ENCODE results near the gene PDHA1. TPM values are rescaled to one million over a fixed set of nuclear protein-coding genes. Genes with fewer than 3 reads are reported as not detected.

PDHA1 gene
- total RNA-seq, 4 donors from 2014 or later: 55.3 to 163 (median 73.9) TPM

DNA sequence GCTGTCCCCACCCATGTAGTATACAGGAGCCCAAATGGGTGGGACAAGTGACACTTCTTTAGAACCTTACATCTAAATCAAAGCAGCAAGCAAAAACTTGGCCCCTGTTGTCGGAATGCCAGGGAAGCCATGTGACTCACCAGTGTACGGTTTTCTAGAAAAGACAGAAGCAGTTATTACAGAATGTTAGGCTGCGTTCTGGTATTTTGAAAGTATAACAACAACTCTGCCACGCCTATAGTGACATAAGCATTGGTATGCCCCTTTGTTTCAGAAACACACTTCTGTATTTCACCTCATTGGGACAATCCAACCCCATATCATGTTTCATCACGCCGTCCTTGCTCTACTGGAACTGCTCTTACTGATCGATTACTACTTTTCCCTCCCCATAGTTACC is 14.8 kb downstream of the PDHA1 start:
- TF ChIP-seq, protein P1, sequence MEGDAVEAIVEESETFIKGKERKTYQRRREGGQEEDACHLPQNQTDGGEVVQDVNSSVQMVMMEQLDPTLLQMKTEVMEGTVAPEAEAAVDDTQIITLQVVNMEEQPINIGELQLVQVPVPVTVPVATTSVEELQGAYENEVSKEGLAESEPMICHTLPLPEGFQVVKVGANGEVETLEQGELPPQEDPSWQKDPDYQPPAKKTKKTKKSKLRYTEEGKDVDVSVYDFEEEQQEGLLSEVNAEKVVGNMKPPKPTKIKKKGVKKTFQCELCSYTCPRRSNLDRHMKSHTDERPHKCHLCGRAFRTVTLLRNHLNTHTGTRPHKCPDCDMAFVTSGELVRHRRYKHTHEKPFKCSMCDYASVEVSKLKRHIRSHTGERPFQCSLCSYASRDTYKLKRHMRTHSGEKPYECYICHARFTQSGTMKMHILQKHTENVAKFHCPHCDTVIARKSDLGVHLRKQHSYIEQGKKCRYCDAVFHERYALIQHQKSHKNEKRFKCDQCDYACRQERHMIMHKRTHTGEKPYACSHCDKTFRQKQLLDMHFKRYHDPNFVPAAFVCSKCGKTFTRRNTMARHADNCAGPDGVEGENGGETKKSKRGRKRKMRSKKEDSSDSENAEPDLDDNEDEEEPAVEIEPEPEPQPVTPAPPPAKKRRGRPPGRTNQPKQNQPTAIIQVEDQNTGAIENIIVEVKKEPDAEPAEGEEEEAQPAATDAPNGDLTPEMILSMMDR (IDR thresholded peaks at IDR 0.05; ENCODE audit: low read depth): no peak

GRCh38 chrX:19360903-19361302 is 17.2 kb downstream of the PDHA1 start:
- TF ChIP-seq, protein P1 (IDR thresholded peaks at IDR 0.05; ENCODE audit: low read depth): no peak

- TF ChIP-seq, protein P1 (IDR thresholded peaks at IDR 0.05; ENCODE audit: low read depth): no peak
Observed at GRCh38 chrX:19361701-19362100, 18.0 kb downstream of the PDHA1 start.

- TF ChIP-seq, protein P1 (IDR thresholded peaks at IDR 0.05; ENCODE audit: low read depth): no peak
Observed at GRCh38 chrX:19368576-19368975, 24.8 kb downstream of the PDHA1 start.

GRCh38 chrX:19370061-19370460 is 26.3 kb downstream of the PDHA1 start:
- TF ChIP-seq, protein P1 (IDR thresholded peaks at IDR 0.05; ENCODE audit: low read depth): no peak

DNA sequence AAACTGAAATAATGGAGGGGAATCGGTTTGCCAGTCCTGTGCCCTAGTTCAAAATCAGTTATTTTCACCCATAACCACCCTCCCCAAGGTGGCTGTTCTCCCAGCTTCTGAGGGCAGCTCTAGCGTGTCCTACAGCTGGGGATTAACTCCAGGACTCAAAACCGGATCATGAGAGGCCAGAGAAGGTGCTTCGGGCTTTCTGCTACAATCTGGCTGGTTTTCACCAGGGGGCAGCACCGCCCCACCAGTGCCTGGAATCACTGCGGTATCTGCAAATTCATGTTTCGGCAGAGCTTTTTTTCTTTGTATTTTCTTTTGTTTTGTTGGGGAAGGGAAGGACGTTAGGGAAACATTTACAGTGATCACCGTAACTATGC is 28.4 kb downstream of the PDHA1 start:
- TF ChIP-seq, protein P1 (IDR thresholded peaks at IDR 0.05; ENCODE audit: low read depth): no peak

DNA sequence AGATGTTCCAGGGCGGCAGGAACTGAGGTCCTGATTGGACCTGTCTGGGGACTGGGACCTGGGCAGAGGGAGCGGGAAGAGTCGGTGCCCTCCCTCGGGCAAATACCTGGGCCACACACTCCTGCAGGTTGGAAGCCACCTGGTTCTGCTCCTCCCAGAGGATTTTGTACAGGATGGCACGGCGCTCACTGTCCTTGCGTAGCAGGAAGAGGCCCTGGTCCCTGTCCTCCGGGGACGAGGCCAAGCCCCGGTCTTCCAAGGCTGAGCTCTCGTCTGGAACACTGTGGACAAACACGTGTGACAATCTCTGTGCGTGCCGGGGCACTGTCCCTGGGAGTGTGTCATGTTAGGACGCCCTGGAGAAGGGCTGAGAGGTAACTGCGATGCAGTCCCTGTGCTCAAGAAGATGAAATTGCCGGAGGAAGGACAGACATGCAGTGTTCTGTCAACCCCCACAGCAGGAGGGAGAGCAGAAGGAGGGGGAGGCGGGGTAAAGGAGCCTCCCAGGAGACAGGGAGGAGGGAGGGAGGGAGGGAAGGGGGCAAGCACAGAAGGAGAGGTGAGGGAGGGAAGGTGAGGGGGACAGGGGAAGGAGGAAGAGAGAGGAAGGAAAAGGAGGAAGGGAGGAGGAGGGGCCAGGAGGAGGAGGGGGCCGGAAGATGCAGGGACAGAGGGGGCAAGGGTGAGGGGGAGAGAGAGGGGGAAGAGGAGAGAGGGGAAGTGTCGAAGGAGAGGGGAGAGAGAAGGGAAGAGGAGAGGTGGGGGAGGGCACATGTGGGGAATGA is 29.0 kb downstream of the PDHA1 start:
- TF ChIP-seq, protein P1 (IDR thresholded peaks at IDR 0.05; ENCODE audit: low read depth): no peak

Measured in subcutaneous adipose tissue (tissue), 4 donors.